ENCODE measurements around the gene SLC8A1.

SLC8A1 gene

GRCh38 chr2:40419364-40419762 lies 32.5 kb downstream of the SLC8A1 start:
- DNase-seq = no peak

- no peak for DNase-seq
Observed at GRCh38 chr2:40418614-40419363, 33.1 kb downstream of the SLC8A1 start.

DNA sequence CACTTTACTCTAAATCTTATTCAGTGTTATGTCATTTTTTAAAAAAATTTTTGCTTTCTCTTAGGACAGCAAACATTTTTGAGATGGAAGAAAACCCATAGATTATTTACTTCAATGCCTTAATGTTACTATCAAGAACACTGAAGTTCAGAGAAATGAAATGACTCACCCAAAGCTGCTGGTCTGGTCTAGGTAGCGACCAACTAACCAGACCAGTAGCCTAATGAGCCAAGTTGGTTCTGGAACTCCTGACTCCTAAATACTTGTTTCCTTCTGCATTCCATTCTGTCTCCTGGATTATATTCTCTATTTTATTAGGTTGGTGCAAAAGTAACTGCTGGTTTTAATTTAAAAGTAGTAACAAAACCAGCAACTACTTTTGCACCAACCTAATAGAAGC lies 35.4 kb downstream of the SLC8A1 start:
- no peak for DNase-seq

- no peak for DNase-seq
Observed at GRCh38 chr2:40415391-40415790, 36.5 kb downstream of the SLC8A1 start.

- DNase-seq = no peak
Observed at GRCh38 chr2:40412456-40412855, 39.4 kb downstream of the SLC8A1 start.

GRCh38 chr2:40410695-40411094 lies 41.2 kb downstream of the SLC8A1 start:
- no peak for DNase-seq

GRCh38 chr2:40409734-40410133 lies 42.2 kb downstream of the SLC8A1 start:
- no peak for DNase-seq

GRCh38 chr2:40406485-40407289 lies 45.2 kb downstream of the SLC8A1 start:
- DNase-seq = no peak

GRCh38 chr2:40405465-40405864 lies 46.4 kb downstream of the SLC8A1 start:
- no peak for DNase-seq

DNA sequence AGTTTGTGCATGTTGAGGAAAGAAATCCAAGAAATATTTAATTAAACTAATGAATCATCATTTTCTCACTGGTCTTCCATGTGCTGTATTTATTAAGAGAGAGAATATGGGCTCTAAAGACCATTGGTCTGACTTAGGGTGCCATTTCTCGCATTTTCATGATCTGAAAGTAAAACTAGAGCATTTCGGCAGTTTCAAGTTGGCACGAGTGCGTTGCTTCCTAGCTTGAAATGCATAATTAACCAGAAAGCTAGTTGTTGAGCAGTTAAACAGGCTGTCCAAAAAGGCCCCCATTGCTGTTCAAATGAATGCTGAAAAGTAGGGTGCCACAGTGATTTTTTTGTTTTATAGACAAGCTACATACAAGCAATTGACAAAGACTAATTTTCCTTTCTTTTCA lies 47.4 kb downstream of the SLC8A1 start:
- no peak for DNase-seq

DNA sequence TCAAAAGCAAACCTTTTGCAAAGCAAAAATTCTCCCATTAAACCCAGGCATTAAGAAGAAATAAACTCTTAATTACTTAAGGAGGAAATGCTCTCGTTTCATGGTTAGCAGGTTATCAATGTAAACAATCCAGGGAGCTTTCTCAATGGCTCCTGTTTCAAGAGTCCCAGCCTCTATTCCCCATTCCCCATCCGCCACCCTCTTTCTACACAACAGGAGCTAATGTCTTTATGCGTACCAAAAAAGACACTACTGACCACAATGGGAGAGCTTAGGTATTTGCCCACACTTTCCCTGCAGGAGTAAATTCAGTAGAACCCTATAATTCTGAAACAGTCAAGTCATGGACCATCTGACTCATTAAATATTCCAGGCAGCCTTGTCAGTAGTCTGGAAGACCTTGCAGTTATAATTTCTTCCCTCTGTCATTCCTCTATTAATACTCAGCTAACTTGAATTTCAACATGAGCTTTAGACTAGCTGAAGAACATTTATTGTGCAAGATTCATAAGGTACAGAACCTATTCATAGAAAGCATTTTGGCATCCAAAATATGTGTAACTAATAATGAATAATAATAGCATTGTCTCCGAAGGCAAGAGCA lies 48.6 kb downstream of the SLC8A1 start:
- DNase-seq = no peak

- DNase-seq = no peak
Observed at GRCh38 chr2:40401896-40402295, 50.0 kb downstream of the SLC8A1 start.

GRCh38 chr2:40400336-40400953 lies 51.4 kb downstream of the SLC8A1 start:
- DNase-seq = no peak

DNA sequence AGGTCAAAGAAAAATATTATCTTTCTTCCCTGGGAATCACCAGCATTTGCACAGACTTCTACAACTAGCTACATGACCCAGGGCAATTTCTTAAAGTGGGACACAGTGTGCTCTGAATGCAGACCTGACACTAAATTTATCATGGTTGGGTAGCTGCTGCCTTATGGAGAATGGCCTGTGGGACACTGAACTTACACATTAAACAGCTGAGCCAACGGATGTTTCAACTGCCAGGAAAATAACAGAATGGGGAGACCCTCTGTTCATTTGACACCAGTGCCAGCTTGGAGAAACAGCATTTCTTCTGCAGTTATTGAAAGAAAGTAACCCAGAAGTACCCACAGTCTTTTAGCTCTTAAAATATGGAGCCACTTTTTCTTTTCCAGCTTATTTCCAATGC lies 54.1 kb downstream of the SLC8A1 start:
- no peak for DNase-seq

DNA sequence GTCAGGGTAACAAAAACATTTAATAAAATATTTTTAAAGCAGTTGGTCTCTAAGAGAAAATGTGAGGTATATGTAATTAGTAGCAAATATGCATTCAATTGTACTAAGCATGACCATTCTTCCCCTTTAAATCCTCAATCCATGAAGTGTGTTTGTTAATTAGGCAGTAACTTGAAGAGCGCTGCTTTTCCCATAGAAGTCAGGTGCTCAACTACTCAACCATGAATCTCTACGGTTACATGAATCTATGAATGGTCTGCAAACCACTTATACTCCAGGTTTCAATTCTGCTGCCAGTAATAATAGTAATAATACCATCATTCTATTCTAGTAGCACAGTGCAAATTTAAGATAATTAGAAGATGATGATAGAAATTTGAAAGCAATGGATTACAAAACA lies 55.8 kb downstream of the SLC8A1 start:
- no peak for DNase-seq

GRCh38 chr2:40395169-40396073 lies 56.5 kb downstream of the SLC8A1 start:
- DNase-seq = no peak

DNA sequence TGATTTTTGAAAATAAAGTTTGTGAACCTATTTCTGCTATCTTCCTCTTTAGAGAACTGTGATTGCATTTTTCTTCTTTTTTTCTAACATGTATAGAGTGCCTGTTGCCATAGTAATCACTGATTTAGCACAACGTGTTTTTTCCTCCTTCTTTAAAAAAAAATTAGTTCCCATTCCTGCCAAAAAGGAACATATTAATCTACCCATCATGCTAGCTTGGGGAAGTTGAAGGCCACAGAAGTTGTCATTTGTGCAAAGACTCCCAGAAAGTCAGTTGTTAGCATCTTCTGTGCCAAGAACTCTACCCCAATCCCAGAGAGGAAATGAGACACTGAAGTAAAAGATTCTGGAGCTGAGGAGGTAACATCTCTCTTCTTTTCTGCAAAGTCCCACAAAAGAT lies 57.3 kb downstream of the SLC8A1 start:
- no peak for DNase-seq

GRCh38 chr2:40394031-40394430 lies 57.9 kb downstream of the SLC8A1 start:
- no peak for DNase-seq

- no peak for DNase-seq
Observed at GRCh38 chr2:40388161-40388560, 63.7 kb downstream of the SLC8A1 start.

DNA sequence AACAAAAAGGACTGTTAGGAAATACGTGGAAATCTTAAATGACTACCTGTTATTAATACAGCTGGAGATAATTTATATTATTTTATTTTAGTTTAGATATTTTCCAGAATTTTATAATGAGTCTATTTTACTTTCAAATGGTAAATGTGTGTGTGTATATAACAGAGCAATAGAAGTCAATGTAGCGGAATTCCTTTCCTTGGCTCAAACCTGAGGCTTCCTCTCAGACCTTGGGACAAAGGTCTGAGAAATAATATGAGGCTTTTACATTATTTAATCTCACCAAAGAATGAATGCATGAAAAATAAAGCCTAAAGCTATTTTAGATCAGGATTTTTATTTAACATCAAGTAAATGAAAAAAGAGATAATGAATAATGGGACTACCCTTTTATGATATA lies 65.7 kb downstream of the SLC8A1 start:
- DNase-seq = no peak

GRCh38 chr2:40384714-40385113 lies 67.2 kb downstream of the SLC8A1 start:
- no peak for DNase-seq

GRCh38 chr2:40384233-40384632 lies 67.7 kb downstream of the SLC8A1 start:
- DNase-seq = no peak

DNA sequence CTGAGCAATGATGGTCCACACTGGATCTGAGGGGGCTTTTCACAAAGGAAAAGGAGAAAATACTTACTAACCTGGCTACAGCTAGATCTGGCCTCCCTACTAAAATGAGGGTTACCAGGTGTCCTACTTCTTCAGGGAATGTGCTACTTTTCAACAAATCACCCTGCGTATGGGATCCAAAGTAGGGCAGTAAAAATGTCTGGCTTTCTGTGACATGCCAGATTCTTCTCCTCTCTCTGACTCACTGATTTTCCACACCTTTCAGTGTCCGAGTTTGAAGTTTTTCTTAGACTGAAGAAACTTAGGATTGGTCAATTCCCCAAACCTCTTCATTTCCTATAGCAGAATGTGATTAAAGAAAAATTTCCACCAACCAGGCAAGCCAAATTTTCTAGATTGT lies 71.2 kb downstream of the SLC8A1 start:
- DNase-seq = no peak

Measured in NCI-H524 treated with DMSO at 0.1 percent for 48 hours (cell line).